Stimulated activated CD8-positive, alpha-beta memory T cell treated with anti-CD3 and anti-CD28 coated beads, Interleukin-4, amount 100 ng/mL, for 24 hours (primary cell): Measurements from ENCODE around the gene SCNN1B.
"Not testable (repeated sequence)": the region's sequence is repeated elsewhere in the genome, so short reads cannot be mapped to it uniquely, and the experiment has no call there.

ENCODE experiments used
- DNase-seq: peaks from one replicate; pipeline ENCODE4 v3.0.0-alpha.2; 2020; ENCODE audit warnings: low read depth

Gene SCNN1B

DNA sequence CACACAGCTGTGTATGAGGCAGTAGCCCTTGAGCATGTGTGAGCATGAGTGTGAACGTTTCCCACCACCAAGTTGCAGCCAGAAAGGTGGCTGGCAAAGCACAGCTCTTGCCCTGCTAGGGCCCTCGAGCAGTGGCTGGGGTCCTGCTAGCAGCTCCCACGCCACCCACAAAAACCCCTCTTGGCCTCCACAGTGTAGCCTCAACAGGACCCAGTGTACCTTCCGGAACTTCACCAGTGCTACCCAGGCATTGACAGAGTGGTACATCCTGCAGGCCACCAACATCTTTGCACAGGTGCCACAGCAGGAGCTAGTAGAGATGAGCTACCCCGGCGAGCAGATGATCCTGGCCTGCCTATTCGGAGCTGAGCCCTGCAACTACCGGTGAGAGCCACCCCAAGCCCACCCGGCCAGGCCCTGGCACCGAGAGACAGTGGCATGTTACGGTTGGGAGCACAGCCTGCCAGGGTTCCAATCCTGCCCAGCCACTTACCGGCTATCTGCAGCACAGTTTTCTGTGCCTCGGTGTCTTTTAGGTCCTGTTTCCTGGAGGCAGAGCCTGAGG lies 53.1 kb downstream of the SCNN1B start:
- no peak for DNase-seq

DNA sequence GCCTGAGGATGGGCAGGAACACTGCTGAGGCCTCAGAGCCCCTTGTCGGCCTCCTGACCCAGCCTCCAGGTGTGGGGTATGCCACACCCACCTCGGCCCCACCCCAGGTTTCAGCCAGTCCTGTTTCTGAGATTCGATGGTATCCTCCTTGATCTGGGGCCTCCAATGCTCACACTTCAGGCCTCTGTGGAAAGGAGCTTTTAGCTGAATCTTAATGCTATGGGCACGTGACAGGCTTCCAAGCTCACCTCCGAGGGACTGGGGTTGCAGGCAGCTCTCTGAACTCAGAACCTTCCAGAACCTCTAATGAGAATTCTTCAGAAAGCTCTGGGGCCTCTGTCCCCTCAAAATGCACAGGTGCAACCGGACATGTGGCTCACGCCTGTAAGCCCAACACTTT lies 54.8 kb downstream of the SCNN1B start:
- DNase-seq, result no peak

DNA sequence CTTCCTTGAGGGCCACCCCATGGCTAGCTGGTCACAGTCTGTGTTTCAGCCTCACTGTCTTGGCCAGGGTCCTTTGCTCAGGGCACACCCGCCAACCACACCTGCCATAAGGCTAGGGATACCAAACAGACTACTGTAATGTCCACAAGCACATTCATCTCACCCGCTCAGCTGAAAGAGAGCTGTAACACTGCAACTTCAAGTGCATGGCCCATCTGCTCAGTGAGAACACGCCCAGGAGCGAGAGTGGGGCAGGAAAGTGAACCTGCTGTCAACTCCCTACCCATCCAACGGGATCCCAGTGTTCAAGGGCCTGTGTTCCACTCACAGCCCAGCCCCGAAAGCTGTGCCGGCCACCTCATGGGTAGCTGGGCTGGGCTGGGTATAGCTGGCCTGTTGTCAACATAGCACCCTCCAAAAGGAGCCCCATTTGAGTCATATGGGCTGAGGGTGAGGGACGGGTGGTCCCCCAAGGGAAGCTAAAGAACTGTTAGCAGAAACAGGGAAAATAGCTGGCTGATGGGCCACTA lies 55.7 kb downstream of the SCNN1B start:
- no peak for DNase-seq

DNA sequence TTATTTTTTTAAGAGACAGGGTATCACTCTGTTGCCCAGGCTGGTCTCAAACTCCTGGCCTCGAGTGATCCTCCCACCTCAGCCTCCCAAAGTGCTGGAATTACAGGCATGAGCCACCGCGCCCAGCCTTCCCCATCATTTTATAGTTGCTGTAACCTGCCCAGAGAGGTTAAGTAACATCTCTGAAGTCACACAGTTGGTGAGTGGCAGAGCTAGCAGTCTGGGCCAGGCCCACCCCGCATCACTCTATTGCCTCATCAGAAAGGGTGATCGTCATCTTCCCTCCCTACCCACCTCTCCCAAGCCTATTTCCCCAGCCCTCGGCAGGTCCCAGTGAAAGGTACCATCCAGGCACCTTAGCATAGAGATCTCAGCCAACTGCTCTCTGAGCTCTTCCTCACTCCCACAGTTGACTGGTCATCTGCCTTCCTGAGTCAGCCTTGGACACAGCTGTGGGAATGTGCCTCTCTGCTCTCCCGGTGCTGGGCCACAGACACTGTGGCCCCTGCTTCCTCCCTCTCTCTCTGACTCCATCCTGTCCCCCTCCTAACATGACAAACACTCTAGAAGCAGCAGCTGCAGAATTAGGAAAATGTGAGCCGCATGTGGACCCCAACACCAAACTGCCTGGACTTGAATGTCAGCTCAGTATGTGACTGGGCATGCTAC lies 57.1 kb downstream of the SCNN1B start:
- no peak for DNase-seq

GRCh38 chr16:23362460-23363317 lies 60.6 kb downstream of the SCNN1B start:
- no peak for DNase-seq

DNA sequence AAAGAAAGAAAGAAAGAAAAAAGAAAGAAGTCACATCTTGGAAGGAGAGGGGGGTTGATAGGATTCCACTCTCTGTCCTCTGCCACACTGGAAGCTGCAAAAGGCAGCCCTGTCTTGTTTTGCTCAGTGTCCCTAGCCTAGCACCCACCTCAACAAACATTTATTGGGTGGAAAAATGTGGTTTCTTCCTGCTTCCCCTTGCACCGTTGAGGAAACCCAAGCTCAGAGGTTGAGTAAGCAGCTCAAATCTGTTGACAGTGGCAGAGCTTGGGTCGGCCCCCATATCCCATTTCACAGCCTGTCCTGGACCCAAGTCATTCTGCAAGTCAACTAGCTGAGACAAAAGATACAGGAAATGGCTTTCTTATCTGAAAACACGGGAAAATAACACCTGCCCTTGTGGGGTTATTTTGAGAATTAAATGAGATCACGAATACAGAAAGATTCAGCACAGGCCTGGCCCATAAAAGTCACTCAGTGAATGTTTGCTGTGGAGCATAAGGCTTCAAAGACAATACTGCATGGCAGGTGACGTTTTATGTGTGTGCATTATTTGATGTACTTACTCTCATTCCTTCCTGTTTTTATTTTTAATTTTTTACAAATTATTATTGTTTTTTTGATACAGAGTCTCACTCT lies 63.6 kb downstream of the SCNN1B start:
- no peak for DNase-seq

DNA sequence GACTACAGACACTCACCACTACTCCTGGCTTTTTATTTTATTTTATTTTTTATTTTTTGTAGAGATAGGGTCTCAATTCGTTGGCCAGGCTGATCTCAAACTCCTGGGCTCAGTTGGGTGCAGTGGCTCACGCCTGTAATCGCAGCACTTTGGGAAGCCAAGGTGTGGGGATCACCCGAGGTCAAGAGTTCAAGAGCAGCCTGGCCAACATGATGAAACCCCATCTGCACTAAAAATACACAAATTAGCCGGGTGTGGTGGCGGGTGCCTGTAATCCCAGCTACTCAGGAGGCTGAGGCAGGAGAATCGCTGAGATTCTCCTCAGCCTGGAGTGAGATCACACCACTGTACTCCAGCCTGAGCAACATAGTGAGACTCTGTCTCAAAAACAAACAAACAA lies 64.2 kb downstream of the SCNN1B start:
- not testable (repeated sequence) for DNase-seq

DNA sequence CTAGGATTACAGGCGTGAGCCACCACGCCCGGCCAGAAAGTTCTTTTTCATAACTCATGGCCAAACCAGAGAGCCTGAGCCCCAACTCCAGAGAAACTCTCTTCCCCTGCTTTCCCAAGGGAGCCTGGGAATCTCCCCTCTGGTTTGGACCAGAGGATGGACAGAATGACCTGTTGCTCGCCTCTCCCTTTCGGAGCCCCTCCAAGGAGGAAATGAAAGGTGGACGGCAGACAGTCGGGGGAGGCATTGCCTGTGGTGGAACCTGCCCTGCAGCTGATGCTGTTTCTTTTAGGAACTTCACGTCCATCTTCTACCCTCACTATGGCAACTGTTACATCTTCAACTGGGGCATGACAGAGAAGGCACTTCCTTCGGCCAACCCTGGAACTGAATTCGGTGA lies 65.5 kb downstream of the SCNN1B start:
- DNase-seq, result no peak

DNA sequence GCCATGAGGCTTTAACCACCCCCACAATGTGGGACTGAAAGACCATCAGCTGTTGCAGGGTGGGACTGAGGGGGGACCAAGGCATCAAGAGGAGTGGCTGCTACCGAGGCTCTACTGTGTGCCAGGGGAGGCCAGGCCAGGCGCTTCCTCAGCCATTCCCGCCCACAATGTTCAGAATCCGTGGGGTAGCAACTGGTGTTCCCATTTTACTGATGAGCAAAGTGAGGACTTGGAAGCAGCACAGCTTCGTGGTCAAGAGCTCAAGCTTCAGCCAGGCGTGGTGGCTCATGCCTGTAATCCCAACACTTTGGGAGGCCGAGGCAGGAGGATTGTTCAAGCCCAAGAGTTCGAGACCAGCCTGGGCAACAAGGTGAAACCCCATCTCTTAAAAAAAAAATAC lies 65.9 kb downstream of the SCNN1B start:
- no peak for DNase-seq

- no peak for DNase-seq
Measured at GRCh38 chr16:23368469-23368868, 66.4 kb downstream of the SCNN1B start.

DNA sequence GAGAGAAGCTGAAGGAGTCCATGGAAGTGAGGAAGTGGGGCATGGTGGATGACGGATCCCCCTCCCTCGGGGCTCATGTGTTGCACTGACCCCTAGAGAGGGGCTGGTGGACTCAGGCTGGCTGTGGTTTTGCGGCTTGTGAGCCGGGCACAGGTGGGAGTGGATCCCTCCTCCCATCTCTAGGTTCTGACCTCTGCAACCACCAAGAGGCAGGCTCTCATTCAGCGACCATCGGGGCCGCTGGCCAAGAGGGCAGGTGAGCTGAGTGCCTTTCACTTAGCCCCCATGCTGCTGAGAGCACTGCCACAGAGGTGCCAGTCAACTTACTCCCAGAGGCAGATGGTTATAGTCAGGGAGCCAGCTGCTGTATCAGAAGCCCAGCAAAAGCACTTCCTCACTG lies 67.3 kb downstream of the SCNN1B start:
- DNase-seq, result no peak

DNA sequence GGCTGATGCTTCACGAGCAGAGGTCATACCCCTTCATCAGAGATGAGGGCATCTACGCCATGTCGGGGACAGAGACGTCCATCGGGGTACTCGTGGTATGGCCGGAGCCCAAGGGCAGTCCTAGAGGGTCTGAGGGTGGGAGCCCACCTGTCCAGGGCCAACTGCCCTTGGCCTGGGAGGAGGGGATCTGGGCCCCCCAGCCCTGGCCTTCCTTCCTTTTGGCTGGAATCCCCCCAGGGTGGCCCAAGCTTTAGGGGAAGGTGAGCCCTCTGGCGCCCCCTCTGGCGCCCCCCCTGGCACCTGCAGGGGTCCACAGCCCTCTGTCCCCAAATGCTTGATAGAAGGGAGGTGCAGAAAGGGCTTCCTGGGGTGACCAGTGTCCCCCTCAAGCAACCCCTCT lies 69.3 kb downstream of the SCNN1B start:
- no peak for DNase-seq

DNA sequence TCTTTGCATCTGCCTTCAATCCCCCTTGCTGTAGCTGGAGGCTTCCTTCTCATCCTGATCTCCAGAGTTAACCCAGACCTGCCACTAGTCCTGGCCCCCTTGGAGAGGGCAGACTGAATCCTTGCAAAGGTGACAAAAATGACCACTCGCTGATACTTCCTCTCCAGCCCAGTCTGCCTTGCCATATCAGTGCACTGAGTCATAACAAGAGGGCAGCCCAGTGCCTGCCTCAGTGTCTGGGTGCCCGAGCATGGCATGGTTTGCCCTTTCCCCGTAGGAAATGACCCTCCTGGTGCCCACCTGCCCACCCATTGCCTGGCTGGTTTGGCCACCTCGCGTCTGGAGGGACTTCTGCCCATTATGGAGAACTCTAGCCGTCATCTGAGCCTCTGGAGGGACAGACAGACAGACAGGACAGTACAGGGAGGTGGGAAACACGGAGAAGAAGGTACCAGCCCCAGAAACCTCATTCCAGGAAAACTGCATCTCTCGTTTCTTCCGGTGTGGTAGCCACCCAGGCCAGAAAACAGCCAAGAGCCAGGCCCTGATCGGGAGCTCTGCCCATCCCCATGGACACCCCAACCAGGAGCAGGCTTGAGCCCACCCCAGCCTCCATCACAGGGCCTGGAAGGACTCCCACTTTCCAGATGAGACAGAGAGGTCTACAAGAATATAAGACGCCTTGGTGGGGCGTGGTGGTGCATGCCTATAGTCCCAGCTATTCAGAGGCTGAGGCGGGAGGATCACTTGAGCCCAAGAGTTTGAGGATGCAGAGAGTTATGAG lies 71.5 kb downstream of the SCNN1B start:
- DNase-seq, result no peak

GRCh38 chr16:23374721-23375510 lies 72.8 kb downstream of the SCNN1B start:
- no peak for DNase-seq

GRCh38 chr16:23375643-23376042 lies 73.5 kb downstream of the SCNN1B start:
- no peak for DNase-seq

DNA sequence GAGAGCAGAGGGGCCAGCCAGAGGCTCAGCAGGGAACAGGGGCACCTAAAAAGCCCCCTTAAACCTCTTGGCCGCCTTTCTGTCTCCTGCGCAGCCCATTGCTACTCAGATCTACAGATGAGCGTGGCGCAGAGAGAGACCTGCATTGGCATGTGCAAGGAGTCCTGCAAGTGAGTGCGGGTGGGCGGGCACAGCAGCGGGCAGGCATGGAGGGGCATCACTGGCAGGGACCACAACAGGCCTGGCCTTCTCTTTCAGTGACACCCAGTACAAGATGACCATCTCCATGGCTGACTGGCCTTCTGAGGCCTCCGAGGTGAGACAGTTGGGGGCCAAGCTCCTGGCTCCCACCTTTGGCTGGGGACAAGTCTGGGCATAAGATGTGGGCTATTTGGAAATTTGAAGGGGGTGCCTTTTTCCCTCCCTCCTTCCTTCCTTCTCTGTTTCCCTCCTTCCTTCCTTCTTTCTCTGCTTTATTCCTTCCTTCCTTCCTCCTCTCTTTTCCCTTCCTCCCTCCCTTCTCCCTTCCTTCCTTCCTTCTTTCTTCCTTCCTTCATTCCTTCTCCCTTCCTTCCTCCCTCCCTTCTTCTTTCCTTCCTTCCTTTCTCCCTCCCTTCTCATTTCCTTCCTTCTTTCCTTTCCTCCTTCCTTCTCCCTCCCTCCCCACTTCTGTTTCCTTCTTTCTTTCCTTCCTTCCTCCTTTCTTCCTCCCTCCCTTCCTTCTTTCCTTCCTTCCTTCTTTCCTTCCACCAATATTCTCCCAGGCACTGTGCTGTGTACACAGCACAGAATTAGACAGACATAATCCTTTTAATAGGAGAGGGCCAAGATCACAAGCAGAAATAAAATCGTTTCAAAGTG lies 75.2 kb downstream of the SCNN1B start:
- no peak for DNase-seq

DNA sequence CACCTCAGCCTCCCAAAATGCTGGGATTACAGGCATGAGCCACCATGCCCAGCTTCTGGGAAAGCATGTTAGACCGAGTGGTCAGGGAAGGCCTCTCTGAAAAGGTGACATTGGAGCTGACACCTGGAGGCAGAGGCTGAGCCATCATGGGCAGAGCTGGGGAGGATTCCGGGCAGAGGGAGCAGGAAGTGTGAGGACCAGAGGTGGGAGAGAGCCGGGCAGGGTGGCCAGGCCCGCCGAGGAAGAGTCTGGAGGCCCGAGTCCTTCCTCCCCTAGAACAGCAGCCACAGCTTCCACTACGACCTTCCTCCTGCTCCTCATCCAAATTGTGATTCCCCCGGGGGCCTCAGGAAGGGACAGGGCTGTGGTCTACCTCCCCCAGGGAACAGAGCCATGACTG lies 76.2 kb downstream of the SCNN1B start:
- no peak for DNase-seq

DNA sequence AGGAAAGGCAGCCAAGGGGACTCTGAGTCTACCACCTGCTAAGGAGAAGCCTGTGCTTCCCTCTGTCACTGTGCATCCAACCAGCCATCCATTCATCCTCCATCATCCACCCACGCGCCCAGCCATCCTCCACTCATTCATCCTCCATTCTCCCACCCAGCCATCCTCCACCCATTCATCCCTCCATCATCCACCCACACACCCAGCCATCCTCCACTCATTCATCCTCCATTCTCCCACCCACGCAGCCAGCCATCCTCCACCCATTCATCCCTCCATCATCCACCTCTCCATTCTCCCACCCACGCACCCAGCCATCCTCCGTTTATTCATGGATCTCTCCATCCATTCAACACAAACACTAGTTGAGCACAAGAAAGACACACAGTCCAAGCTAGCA lies 76.8 kb downstream of the SCNN1B start:
- DNase-seq, result no peak

DNA sequence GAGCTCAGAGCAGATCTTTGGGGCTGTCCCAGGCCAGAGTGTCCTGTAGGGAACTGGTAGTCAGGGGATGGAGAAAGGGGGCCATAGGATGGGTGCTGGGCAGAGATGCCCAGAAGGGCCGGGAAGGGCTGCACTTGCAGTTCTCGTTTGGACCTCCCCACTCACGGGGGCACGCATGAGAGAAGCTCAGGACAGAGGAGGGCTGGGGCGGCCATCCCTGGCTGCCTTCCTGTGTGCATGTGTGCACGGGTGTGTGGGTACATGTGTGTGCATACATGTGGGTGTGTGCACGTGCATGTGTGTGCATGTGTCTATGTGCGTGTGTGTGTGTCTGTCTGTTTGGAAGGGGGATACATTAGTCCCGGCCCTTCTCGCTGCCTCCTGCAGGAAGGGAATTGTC lies 77.6 kb downstream of the SCNN1B start:
- no peak for DNase-seq

DNA sequence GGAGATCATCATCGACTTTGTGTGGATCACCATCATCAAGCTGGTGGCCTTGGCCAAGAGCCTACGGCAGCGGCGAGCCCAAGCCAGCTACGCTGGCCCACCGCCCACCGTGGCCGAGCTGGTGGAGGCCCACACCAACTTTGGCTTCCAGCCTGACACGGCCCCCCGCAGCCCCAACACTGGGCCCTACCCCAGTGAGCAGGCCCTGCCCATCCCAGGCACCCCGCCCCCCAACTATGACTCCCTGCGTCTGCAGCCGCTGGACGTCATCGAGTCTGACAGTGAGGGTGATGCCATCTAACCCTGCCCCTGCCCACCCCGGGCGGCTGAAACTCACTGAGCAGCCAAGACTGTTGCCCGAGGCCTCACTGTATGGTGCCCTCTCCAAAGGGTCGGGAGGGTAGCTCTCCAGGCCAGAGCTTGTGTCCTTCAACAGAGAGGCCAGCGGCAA lies 78.4 kb downstream of the SCNN1B start:
- no peak for DNase-seq
